Measurements from ENCODE around the gene SH3GL1. TPM values are rescaled to one million over a fixed set of nuclear protein-coding genes. Genes with fewer than 3 reads are reported as not detected.

SH3GL1 gene
- total RNA-seq, 1 donor from 2014 or later, result 65.6 TPM

DNA sequence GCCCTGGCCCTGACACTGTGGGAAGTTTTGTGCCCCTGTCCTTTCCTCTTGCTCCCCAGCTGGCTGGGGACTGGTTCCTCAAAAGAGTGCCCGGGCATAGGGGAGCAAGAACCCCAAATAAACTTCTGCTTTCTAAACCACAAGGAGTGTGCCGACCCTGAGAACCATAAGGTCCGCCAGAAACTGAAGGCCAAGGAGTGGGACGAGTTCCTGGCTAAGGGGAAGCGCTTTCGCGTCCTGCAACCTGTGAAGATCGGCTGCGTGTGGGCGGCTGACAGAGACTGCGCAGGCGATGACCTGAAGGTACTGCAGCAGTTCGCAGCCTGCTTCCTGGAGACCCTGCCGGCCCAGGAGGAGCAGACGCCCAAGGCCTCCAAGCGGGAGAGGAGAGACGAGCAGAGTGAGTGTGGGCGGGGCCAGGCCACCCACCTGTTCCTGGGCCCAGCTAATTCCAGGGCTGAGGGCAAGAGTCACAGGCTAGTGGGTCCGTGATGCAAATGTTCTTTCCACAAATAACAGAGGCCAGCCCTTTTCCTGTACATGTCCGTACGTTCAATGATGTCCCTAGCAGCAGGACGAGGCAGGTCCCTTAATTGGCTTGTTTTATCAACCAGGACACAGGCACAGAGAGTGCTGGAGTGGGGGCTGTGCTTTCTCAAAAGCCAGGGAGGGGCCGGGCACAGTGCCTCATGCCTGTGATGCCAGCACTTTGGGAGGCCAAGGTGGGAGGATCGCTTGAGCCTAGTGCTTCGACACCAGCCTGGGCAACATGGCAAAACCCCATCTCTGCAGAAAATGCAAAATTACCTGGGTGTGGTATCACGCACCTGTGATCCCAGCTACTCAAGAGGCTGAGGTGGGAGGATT lies 31.7 kb upstream of the SH3GL1 start:
- DNase-seq (ENCODE audit: extremely low spot score in 2 of 2), result no peak
- no peak for TF ChIP-seq POLR2A (IDR thresholded peaks at IDR 0.05)
- TF ChIP-seq, protein P1, sequence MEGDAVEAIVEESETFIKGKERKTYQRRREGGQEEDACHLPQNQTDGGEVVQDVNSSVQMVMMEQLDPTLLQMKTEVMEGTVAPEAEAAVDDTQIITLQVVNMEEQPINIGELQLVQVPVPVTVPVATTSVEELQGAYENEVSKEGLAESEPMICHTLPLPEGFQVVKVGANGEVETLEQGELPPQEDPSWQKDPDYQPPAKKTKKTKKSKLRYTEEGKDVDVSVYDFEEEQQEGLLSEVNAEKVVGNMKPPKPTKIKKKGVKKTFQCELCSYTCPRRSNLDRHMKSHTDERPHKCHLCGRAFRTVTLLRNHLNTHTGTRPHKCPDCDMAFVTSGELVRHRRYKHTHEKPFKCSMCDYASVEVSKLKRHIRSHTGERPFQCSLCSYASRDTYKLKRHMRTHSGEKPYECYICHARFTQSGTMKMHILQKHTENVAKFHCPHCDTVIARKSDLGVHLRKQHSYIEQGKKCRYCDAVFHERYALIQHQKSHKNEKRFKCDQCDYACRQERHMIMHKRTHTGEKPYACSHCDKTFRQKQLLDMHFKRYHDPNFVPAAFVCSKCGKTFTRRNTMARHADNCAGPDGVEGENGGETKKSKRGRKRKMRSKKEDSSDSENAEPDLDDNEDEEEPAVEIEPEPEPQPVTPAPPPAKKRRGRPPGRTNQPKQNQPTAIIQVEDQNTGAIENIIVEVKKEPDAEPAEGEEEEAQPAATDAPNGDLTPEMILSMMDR (IDR thresholded peaks at IDR 0.05), result no peak
- no peak for TF ChIP-seq POLR2AphosphoS5 (IDR thresholded peaks at IDR 0.05; ENCODE audit: insufficient read depth in 1 of 2, low read depth in 1 of 2)
- Histone ChIP-seq H3K27me3 (no peaks in the 10 kb centered on the region), H3K9me3 (no peaks in the 10 kb centered on the region), H3K4me1 (no peaks in the 10 kb centered on the region), H3K36me3 (peaks cover 0 to 34% of the 10 kb centered on the region in 2 donors), H3K27ac (no peak overlapping the region), H3K4me3 (no peak overlapping the region)
- intact Hi-C loops (cut with DNase I), result no loop called here

DNA sequence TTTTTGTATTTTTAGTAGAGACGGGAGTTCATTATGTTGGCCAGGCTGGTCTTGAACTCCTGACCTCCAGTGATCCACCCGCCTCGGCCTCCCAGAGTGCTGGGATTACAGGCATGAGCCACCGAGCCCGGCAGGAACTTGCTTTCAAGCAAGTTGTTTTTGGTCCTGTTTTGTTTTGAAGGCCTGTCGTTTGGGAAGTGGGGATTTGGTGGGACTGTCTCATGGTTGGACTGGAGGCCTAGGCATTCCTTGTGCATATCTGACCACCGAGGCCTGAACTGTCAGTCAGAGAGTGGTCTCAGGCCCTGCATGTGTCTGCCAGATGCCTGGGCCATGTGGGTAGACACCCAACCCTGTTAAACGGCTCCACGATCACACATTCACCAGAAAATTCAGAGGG lies 30.9 kb upstream of the SH3GL1 start:
- Histone ChIP-seq H3K27me3 (no peaks in the 10 kb centered on the region), H3K9me3 (no peaks in the 10 kb centered on the region), H3K27ac (no peak overlapping the region), H3K4me3 (no peak overlapping the region), H3K4me1 (no peaks in the 10 kb centered on the region), H3K36me3 (peaks cover 0 to 34% of the 10 kb centered on the region in 2 donors)
- no peak for DNase-seq (ENCODE audit: extremely low spot score in 2 of 2)
- TF ChIP-seq POLR2A (IDR thresholded peaks at IDR 0.05), result no peak
- TF ChIP-seq, protein P1 (IDR thresholded peaks at IDR 0.05), result no peak
- TF ChIP-seq POLR2AphosphoS5 (IDR thresholded peaks at IDR 0.05; ENCODE audit: insufficient read depth in 1 of 2, low read depth in 1 of 2), result no peak
- intact Hi-C loops (cut with DNase I), result no loop called here

DNA sequence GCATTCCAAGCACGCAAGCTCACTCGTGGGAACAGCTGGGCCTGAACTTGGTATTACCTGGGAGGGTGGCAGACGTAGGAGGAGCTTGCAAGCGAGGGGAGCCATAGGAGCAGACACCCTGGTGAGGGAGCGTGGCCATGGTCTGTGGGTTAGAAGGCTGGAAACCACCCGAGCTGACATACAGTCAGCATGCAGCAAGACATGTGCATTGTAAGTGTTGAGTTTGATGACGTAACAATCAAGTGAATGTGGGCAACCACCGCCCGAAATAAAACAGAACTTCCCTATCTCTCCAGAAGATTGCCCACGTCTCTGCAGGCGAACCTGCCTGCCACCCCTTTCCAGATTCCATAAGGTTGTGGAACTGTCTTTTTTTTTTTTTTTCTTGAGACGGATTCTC lies 30.4 kb upstream of the SH3GL1 start:
- peaks cover 0 to 34% of the 10 kb centered on the region in 2 donors for H3K36me3 ChIP-seq
- intact Hi-C loops (cut with DNase I), result no loop called here
- no peaks in the 10 kb centered on the region for H3K9me3 ChIP-seq
- DNase-seq (ENCODE audit: extremely low spot score in 2 of 2), result no peak
- TF ChIP-seq POLR2AphosphoS5 (IDR thresholded peaks at IDR 0.05; ENCODE audit: insufficient read depth in 1 of 2, low read depth in 1 of 2), result no peak
- TF ChIP-seq POLR2A (IDR thresholded peaks at IDR 0.05), result no peak
- TF ChIP-seq, protein P1 (IDR thresholded peaks at IDR 0.05), result no peak
- no peak overlapping the region for H3K27ac ChIP-seq
- H3K4me3 ChIP-seq, result no peak overlapping the region
- no peaks in the 10 kb centered on the region for H3K27me3 ChIP-seq
- no peaks in the 10 kb centered on the region for H3K4me1 ChIP-seq

DNA sequence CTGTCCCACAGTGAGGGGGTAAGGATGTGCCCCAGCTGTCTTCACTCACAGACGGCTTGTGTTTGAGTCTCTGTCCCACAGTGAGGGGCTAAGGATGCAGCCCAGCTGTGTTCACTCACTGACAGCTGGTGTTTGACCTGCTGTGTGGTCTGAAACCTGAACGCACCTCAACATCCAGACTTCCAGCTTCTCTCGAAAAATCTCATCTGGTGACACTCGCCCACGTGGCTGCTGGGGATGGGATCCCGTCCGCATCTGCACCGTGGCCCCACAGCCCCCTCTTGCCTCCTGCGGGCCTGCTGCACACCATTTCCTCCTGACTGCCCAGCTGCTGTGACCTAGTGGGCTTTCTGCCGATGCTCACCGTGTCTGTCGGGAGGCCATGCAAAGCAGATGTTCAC lies 29.4 kb upstream of the SH3GL1 start:
- Histone ChIP-seq H3K27me3 (no peaks in the 10 kb centered on the region), H3K9me3 (no peaks in the 10 kb centered on the region), H3K27ac (no peak overlapping the region), H3K36me3 (peaks cover 0 to 34% of the 10 kb centered on the region in 2 donors), H3K4me1 (no peaks in the 10 kb centered on the region), H3K4me3 (no peak overlapping the region)
- intact Hi-C loops (cut with DNase I), result no loop called here
- no peak for TF ChIP-seq POLR2AphosphoS5 (IDR thresholded peaks at IDR 0.05; ENCODE audit: insufficient read depth in 1 of 2, low read depth in 1 of 2)
- no peak for TF ChIP-seq POLR2A (IDR thresholded peaks at IDR 0.05)
- TF ChIP-seq, protein P1 (IDR thresholded peaks at IDR 0.05), result no peak
- no peak for DNase-seq (ENCODE audit: extremely low spot score in 2 of 2)

DNA sequence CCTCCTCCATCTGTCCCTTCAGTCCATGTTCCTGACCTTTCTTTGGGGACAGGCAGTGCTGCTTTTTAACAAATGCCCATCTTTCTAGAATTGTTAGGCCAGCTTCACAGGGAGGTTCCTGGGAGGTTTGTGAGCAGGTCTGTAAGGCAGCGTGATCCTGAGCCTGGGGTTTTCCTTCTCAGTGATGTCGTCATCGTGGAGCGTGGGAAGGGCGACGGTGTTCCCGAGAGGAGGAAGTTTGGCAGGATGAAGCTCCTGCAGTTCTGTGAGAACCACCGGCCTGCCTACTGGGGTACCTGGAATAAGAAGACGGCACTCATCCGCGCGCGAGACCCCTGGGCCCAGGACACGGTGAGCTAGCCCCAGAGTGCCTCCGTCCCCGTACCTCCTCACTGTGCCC lies 28.9 kb upstream of the SH3GL1 start:
- no peak for TF ChIP-seq POLR2AphosphoS5 (IDR thresholded peaks at IDR 0.05; ENCODE audit: insufficient read depth in 1 of 2, low read depth in 1 of 2)
- no peak for TF ChIP-seq POLR2A (IDR thresholded peaks at IDR 0.05)
- TF ChIP-seq, protein P1 (IDR thresholded peaks at IDR 0.05), result no peak
- no peak for DNase-seq (ENCODE audit: extremely low spot score in 2 of 2)
- Histone ChIP-seq H3K9me3 (no peaks in the 10 kb centered on the region), H3K4me3 (no peak overlapping the region), H3K4me1 (no peaks in the 10 kb centered on the region), H3K27me3 (no peaks in the 10 kb centered on the region), H3K36me3 (peaks cover 0 to 34% of the 10 kb centered on the region in 2 donors), H3K27ac (no peak overlapping the region)
- intact Hi-C loops (cut with DNase I), result no loop called here
